ENCODE results near the gene TTC39C. TPM values are rescaled to one million over a fixed set of nuclear protein-coding genes. Genes with fewer than 3 reads are reported as not detected.
"Not testable (repeated sequence)": the region's sequence is repeated elsewhere in the genome, so short reads cannot be mapped to it uniquely, and the experiment has no call there.

Gene TTC39C
- total RNA-seq, 1 donor from 2014 or later: 9.9 TPM

DNA sequence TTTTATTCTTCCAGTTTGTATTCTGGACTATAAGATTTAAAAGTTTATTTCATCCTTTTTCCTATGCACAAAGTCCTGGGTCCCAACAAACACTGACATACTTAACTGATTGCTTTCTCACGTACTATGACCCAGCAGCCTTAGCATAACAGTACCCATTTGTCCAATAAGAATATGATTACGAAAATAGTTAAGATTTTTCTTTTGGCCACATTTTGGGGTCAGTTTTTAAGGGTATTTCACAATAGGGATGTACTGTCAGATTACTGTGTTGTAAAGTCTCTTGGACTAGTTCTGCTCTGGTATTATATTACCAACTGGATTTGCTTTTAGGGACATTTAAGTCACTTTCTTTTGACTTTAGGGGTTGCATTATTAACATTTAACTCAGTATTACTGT is 46.1 kb downstream of the TTC39C start:
- H3K36me3 ChIP-seq (ENCODE audit: control insufficient read depth in 3 of 3, insufficient read depth in 3 of 3, low read length in 3 of 3): no peaks in the 10 kb centered on the region
- no peak overlapping the region for H3K4me3 ChIP-seq (ENCODE audit: low read length in 3 of 3)
- no peak overlapping the region for H3K9ac ChIP-seq (ENCODE audit: low read depth in 1 of 3, low read length in 3 of 3)
- no peaks in the 10 kb centered on the region for H3K9me3 ChIP-seq (ENCODE audit: control insufficient read depth in 3 of 3, low read length in 3 of 3)
- no peaks in the 10 kb centered on the region for H3K27me3 ChIP-seq (ENCODE audit: control insufficient read depth in 3 of 3, insufficient read depth in 3 of 3, low read length in 3 of 3)
- no peaks in the 10 kb centered on the region for H3K4me1 ChIP-seq (ENCODE audit: control insufficient read depth in 3 of 3, insufficient read depth in 3 of 3, low read length in 3 of 3)
- H3K27ac ChIP-seq (ENCODE audit: low read depth, low read length): no peak overlapping the region

GRCh38 chr18:24063121-24063731 is 48.7 kb downstream of the TTC39C start:
- Histone ChIP-seq H3K27me3 (ENCODE audit: control insufficient read depth in 3 of 3, insufficient read depth in 3 of 3, low read length in 3 of 3) (no peaks in the 10 kb centered on the region), H3K4me1 (ENCODE audit: control insufficient read depth in 3 of 3, insufficient read depth in 3 of 3, low read length in 3 of 3) (no peaks in the 10 kb centered on the region), H3K36me3 (ENCODE audit: control insufficient read depth in 3 of 3, insufficient read depth in 3 of 3, low read length in 3 of 3) (no peaks in the 10 kb centered on the region), H3K9me3 (ENCODE audit: control insufficient read depth in 3 of 3, low read length in 3 of 3) (no peaks in the 10 kb centered on the region), H3K27ac (ENCODE audit: low read depth, low read length) (no peak overlapping the region), H3K4me3 (ENCODE audit: low read length in 3 of 3) (no peak overlapping the region), H3K9ac (ENCODE audit: low read depth in 1 of 3, low read length in 3 of 3) (no peak overlapping the region)

GRCh38 chr18:24064391-24065100 is 50.0 kb downstream of the TTC39C start:
- H3K27ac ChIP-seq (ENCODE audit: low read depth, low read length): no peak overlapping the region
- H3K4me1 ChIP-seq (ENCODE audit: control insufficient read depth in 3 of 3, insufficient read depth in 3 of 3, low read length in 3 of 3): no peaks in the 10 kb centered on the region

GRCh38 chr18:24065906-24066305 is 51.4 kb downstream of the TTC39C start:
- Histone ChIP-seq H3K9ac (ENCODE audit: low read depth in 1 of 3, low read length in 3 of 3) (no peak overlapping the region), H3K27me3 (ENCODE audit: control insufficient read depth in 3 of 3, insufficient read depth in 3 of 3, low read length in 3 of 3) (no peaks in the 10 kb centered on the region), H3K36me3 (ENCODE audit: control insufficient read depth in 3 of 3, insufficient read depth in 3 of 3, low read length in 3 of 3) (no peaks in the 10 kb centered on the region), H3K9me3 (ENCODE audit: control insufficient read depth in 3 of 3, low read length in 3 of 3) (no peaks in the 10 kb centered on the region), H3K4me3 (ENCODE audit: low read length in 3 of 3) (no peak overlapping the region), H3K27ac (ENCODE audit: low read depth, low read length) (no peak overlapping the region), H3K4me1 (ENCODE audit: control insufficient read depth in 3 of 3, insufficient read depth in 3 of 3, low read length in 3 of 3) (no peaks in the 10 kb centered on the region)

More at GRCh38 chr18:24064391-24065100, 50.0 kb downstream of the TTC39C start:
- H3K27me3 ChIP-seq (ENCODE audit: control insufficient read depth in 3 of 3, insufficient read depth in 3 of 3, low read length in 3 of 3): no peaks in the 10 kb centered on the region
- H3K4me3 ChIP-seq (ENCODE audit: low read length in 3 of 3): no peak overlapping the region
- no peak overlapping the region for H3K9ac ChIP-seq (ENCODE audit: low read depth in 1 of 3, low read length in 3 of 3)
- H3K36me3 ChIP-seq (ENCODE audit: control insufficient read depth in 3 of 3, insufficient read depth in 3 of 3, low read length in 3 of 3): no peaks in the 10 kb centered on the region
- no peaks in the 10 kb centered on the region for H3K9me3 ChIP-seq (ENCODE audit: control insufficient read depth in 3 of 3, low read length in 3 of 3)

DNA sequence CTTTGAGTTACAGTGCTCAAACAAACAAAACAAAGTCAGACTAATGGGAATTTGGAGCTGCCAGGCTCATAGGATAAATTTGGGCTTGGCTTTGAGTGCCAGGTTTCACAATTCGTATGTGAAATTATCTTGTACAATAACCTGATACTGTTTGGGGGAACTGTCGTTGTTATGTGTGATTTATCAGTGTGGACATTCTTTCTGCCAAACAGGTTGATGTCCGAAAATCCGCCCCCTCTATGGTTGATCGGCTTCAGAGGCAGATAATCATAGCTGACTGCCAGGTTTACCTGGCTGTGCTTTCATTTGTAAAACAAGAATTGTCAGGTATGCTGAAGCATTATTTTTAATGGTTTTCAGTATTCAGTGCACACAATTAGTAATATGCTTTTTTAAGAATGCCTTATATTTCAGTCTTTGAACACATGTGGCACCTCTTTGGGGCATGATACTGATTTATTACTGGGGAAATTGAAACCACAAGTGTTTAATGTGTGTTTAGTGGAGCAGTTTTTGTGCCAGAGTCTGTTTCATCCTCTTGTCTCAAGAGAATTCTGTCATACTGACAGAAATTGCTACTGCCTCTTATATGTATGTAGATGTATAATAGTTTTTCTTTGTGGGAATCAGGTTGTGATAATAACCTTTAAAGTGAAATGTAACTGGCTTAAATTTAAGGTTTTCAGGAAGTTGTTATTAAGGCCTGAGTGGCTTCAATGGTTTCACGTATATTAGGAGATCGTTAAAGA is 54.6 kb downstream of the TTC39C start:
- Histone ChIP-seq H3K9me3 (ENCODE audit: control insufficient read depth in 3 of 3, low read length in 3 of 3) (no peaks in the 10 kb centered on the region), H3K4me3 (ENCODE audit: low read length in 3 of 3) (peak overlapping the region in 1 of 3 donors; percentile 7), H3K27me3 (ENCODE audit: control insufficient read depth in 3 of 3, insufficient read depth in 3 of 3, low read length in 3 of 3) (no peaks in the 10 kb centered on the region), H3K9ac (ENCODE audit: low read depth in 1 of 3, low read length in 3 of 3) (no peak overlapping the region), H3K27ac (ENCODE audit: low read depth, low read length) (no peak overlapping the region), H3K36me3 (ENCODE audit: control insufficient read depth in 3 of 3, insufficient read depth in 3 of 3, low read length in 3 of 3) (no peaks in the 10 kb centered on the region), H3K4me1 (ENCODE audit: control insufficient read depth in 3 of 3, insufficient read depth in 3 of 3, low read length in 3 of 3) (no peaks in the 10 kb centered on the region)

DNA sequence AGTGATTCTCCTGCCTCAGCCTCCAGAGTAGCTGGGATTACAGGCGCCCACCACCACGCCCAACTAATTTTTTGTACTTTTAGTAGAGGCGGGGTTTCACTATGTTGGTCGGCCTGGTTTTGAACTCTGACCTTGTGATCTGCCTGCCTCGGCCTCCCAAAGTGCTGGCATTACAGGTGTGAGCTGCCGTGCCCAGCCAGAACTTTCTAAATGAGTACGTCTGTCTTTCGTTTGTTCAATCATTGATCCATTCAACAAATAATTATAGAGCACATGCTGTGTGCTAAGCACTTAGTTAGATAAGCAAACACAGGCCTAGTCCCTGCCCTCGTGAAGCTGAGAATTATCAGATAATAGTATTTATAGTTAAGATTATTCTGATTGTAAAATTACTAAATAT is 56.5 kb downstream of the TTC39C start:
- Histone ChIP-seq H3K9me3 (ENCODE audit: control insufficient read depth in 3 of 3, low read length in 3 of 3) (no peaks in the 10 kb centered on the region), H3K4me3 (ENCODE audit: low read length in 3 of 3) (no peak overlapping the region), H3K4me1 (ENCODE audit: control insufficient read depth in 3 of 3, insufficient read depth in 3 of 3, low read length in 3 of 3) (peaks cover 3 to 4% (median 4%) of the 10 kb centered on the region in 3 donors)

DNA sequence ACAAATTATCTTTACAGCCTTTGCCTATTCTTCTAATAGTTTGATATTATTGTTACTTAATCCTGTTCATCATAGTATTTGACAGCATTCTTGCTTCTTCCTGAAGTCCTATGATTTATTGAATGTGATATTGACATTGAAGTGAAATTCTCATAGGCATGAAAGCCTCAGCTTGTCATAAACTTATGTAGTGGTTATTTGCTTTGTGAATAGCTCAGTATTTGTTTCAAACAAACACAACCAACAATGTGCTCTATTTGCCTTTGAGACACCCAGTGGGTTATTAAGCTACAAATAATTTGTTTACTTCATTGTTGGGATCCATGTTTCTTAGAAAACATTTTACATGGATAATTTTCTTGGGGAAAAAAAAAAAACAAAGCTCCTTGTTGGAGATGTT is 57.2 kb downstream of the TTC39C start:
- H3K4me3 ChIP-seq (ENCODE audit: low read length in 3 of 3): no peak overlapping the region
- H3K9me3 ChIP-seq (ENCODE audit: control insufficient read depth in 3 of 3, low read length in 3 of 3): no peaks in the 10 kb centered on the region
- H3K9ac ChIP-seq (ENCODE audit: low read depth in 1 of 3, low read length in 3 of 3): no peak overlapping the region
- no peaks in the 10 kb centered on the region for H3K27me3 ChIP-seq (ENCODE audit: control insufficient read depth in 3 of 3, insufficient read depth in 3 of 3, low read length in 3 of 3)
- peaks cover 6 to 8% (median 8%) of the 10 kb centered on the region in 3 donors for H3K4me1 ChIP-seq (ENCODE audit: control insufficient read depth in 3 of 3, insufficient read depth in 3 of 3, low read length in 3 of 3)
- no peak overlapping the region for H3K27ac ChIP-seq (ENCODE audit: low read depth, low read length)
- H3K36me3 ChIP-seq (ENCODE audit: control insufficient read depth in 3 of 3, insufficient read depth in 3 of 3, low read length in 3 of 3): no peaks in the 10 kb centered on the region

More for the DNA sequence above, 56.5 kb downstream of the TTC39C start:
- H3K36me3 ChIP-seq (ENCODE audit: control insufficient read depth in 3 of 3, insufficient read depth in 3 of 3, low read length in 3 of 3): no peaks in the 10 kb centered on the region
- H3K27me3 ChIP-seq (ENCODE audit: control insufficient read depth in 3 of 3, insufficient read depth in 3 of 3, low read length in 3 of 3): no peaks in the 10 kb centered on the region
- H3K9ac ChIP-seq (ENCODE audit: low read depth in 1 of 3, low read length in 3 of 3): no peak overlapping the region
- no peak overlapping the region for H3K27ac ChIP-seq (ENCODE audit: low read depth, low read length)

DNA sequence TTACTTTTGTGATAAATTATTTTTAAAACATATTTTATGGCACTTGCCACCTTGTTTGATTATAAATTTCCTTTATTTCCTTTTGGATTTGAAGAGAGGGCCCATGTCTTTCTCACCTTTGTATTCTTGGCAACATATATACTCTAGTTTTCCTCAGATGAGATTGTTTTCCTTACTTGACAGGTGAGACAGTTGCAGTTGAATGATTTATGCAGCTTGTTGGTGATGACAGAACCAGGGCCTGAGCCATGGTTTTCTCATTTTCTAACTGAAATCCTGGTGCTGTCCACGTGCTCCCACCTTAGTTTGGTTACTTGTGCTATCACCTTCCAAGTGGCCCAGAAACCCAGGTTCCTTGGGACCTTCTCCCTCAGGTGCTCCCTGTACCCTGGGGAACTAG is 58.2 kb downstream of the TTC39C start:
- Histone ChIP-seq H3K4me3 (ENCODE audit: low read length in 3 of 3) (no peak overlapping the region), H3K27me3 (ENCODE audit: control insufficient read depth in 3 of 3, insufficient read depth in 3 of 3, low read length in 3 of 3) (no peaks in the 10 kb centered on the region), H3K4me1 (ENCODE audit: control insufficient read depth in 3 of 3, insufficient read depth in 3 of 3, low read length in 3 of 3) (peaks cover 6 to 8% (median 8%) of the 10 kb centered on the region in 3 donors), H3K36me3 (ENCODE audit: control insufficient read depth in 3 of 3, insufficient read depth in 3 of 3, low read length in 3 of 3) (no peaks in the 10 kb centered on the region), H3K27ac (ENCODE audit: low read depth, low read length) (no peak overlapping the region), H3K9ac (ENCODE audit: low read depth in 1 of 3, low read length in 3 of 3) (no peak overlapping the region), H3K9me3 (ENCODE audit: control insufficient read depth in 3 of 3, low read length in 3 of 3) (no peaks in the 10 kb centered on the region)

- no peak overlapping the region for H3K9ac ChIP-seq (ENCODE audit: low read depth in 1 of 3, low read length in 3 of 3)
- H3K27ac ChIP-seq (ENCODE audit: low read depth, low read length): no peak overlapping the region
- H3K9me3 ChIP-seq (ENCODE audit: control insufficient read depth in 3 of 3, low read length in 3 of 3): no peaks in the 10 kb centered on the region
- no peaks in the 10 kb centered on the region for H3K36me3 ChIP-seq (ENCODE audit: control insufficient read depth in 3 of 3, insufficient read depth in 3 of 3, low read length in 3 of 3)
- H3K27me3 ChIP-seq (ENCODE audit: control insufficient read depth in 3 of 3, insufficient read depth in 3 of 3, low read length in 3 of 3): no peaks in the 10 kb centered on the region
- H3K4me1 ChIP-seq (ENCODE audit: control insufficient read depth in 3 of 3, insufficient read depth in 3 of 3, low read length in 3 of 3): peaks cover 6 to 8% (median 8%) of the 10 kb centered on the region in 3 donors
- H3K4me3 ChIP-seq (ENCODE audit: low read length in 3 of 3): no peak overlapping the region
Measured at GRCh38 chr18:24073791-24074190, 59.2 kb downstream of the TTC39C start.

- H3K36me3 ChIP-seq (ENCODE audit: control insufficient read depth in 3 of 3, insufficient read depth in 3 of 3, low read length in 3 of 3); H3K27ac ChIP-seq (ENCODE audit: low read depth, low read length); H3K27me3 ChIP-seq (ENCODE audit: control insufficient read depth in 3 of 3, insufficient read depth in 3 of 3, low read length in 3 of 3); H3K4me1 ChIP-seq (ENCODE audit: control insufficient read depth in 3 of 3, insufficient read depth in 3 of 3, low read length in 3 of 3); H3K9ac ChIP-seq (ENCODE audit: low read depth in 1 of 3, low read length in 3 of 3); H3K9me3 ChIP-seq (ENCODE audit: control insufficient read depth in 3 of 3, low read length in 3 of 3); H3K4me3 ChIP-seq (ENCODE audit: low read length in 3 of 3): not testable (repeated sequence)
Measured at GRCh38 chr18:24074757-24075156, 60.2 kb downstream of the TTC39C start.
